Measurements from ENCODE around the gene ATP13A3. TPM values are rescaled to one million over a fixed set of nuclear protein-coding genes. Genes with fewer than 3 reads are reported as not detected.
"Not testable (repeated sequence)": the region's sequence is repeated elsewhere in the genome, so short reads cannot be mapped to it uniquely, and the experiment has no call there.

ATP13A3 gene
- 88.6 and 95.8 TPM in 2 replicates for total RNA-seq

DNA sequence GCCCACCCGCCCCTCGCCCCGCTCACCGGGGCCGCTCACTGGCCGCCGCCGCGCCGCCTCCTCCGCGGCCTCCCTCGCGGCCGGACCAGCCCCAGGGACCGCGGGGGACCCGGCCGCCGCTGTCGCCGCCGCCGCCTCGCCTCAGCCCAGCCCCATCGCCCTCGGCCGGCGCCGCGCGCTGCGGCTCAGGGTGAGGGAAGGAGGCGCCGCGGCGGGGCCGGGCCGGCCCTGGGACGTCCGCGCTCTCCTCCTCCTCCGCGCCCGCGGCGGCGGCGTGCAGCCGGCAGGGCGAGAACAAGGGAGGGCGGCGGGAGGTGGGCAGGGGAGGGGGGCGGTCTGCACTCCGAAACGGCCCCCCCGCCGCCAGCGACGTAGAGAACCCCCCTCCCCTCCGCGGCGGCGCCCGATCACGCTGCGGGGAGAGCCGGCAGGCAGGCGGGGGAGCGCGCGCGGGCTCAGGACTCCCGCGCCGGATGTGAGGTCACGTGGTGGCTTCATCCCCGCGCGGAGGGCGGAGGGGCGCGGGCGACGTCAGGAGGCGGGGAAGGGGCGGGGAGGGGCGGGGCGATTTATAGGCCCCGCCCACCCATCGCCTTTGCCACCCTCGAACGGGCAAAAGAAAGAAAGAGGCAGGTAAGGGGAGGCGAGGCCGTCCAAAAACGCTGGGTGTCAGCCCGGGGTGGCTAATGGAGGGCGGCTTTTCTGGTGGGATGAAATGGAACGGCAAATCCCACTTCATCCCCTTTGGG lies at the start of gene ATP13A3:
Gene ATP13A3 (minus strand): TSS at position 463 of the 749 bp plus-strand sequence. CDS start 24,812 bp downstream, outside the sequence.
- intact Hi-C loops (cut with micrococcal nuclease) = loop anchor here (1.0 to 10.0 kb wide), 7 partner anchors 89 to 956 kb away; partner anchors contain the start of genes ACAP2, GP5 and LSG1

DNA sequence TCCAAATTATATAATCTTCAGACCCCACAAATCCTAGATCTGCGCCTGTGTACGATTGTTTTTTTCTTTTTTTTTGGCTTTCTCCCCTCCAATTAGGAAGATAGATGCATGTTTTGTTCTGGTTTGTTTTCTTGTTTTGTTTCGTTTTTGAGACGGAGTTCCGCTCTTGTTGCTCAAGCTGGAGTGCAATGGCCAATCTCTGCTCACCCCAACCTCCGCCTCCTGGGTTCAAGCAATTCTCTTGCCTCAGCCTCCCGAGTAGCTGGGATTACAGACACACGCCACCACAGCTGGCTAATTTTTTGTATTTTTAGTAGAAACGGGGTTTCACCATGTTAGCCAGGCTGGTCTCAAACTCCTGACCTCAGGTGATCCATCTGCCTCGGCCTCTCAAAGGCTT lies 48.4 kb upstream of the ATP13A3 start:
- intact Hi-C loops (cut with micrococcal nuclease) = not testable (repeated sequence)

DNA sequence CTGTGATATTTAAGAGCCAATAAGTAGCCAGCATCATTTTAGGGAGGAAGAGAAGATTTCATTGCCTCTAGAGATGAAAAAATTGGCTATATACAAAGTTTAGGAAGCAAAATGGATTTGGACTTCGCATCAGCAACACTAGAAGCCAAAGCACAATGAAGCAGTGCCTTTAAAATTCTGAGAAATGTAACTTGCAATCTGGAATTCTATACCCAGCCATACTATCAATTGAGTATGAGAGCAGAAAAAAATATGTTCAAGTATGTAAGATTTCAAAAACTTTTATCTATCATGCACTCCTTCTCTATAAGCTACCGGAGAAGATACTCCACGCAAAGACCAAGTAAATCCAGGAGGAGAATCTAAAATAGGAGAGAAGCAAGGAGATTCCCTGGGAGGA lies 47.4 kb upstream of the ATP13A3 start:
- intact Hi-C loops (cut with micrococcal nuclease) = no loop called here

DNA sequence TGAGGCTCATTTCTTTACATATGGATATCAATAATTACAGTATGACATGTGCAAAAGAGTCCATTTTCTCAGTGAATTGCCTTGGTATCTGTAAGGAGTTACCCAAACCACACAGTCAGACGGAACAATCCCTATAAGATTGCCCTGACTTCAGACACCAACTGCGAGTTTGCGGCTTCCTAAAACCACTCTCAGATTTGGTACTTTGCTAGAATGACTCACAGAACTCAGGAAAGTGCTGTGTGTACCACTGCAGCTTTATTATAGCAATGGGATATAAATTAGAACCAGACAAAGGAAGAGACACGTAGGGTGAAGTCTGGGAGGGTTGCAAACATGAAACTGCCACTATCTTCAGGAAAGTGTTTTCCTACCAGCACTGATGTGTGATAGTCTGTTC lies 45.8 kb upstream of the ATP13A3 start:
- intact Hi-C loops (cut with micrococcal nuclease) = no loop called here

DNA sequence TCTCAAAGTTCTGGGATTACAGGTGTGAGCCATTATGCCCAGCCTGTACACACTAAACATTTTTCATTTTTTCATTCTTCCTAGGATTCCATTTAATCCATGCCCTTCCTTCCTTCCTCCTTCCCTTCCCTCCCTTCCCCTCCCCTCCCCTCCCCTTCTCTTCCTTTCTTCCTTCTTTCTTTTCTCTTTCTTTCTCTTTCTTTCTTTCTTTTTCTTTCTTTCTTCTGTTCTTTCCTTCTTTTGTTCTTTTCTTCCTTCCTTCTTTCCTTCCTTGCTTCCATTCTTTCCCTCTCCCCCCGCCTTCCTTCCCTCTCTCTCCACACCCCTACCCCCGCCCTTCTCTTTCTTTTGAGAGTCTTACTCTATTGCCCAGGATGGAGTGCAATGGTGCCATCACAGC lies 40.9 kb upstream of the ATP13A3 start:
- intact Hi-C loops (cut with micrococcal nuclease) = no loop called here

DNA sequence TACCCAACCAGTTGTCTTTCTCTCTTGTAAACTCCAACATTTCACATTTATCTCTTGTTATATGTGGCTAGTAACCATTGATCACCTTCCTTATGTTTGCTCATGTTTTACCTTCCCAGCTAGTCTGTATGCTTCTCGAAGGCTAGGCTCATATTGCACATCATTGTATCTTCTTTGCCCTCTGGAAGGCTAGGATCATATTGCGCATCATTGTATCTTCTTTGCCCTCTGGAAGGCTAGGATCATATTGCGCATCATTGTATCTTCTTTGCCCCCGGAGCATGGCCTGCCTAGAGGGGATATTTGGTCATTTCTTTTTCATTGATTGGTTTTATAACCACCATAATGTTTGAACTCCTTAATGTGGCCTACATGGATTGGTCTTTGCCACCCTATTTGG lies 39.4 kb upstream of the ATP13A3 start:
- intact Hi-C loops (cut with micrococcal nuclease) = no loop called here

DNA sequence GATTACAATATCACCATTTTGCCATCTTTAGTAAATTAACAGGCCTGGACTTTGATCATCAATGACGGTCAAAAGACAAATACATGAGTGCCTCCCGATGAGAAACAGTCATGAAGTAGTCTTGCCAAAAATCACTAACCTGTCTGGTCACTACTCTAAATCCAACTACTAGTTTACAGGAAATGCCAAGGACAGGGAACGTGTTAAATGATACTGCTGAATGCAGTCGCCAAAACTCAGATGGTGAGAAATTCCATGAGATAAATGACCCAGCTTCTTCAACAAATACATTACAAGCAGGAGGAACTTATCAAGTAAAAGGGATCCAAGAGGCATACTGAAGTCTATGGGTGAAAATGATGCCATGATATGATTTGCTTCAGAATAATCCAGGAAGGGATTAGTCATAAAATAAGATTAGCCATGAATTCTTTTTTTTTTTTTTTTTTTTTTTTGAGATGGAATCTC lies 35.8 kb upstream of the ATP13A3 start:
- intact Hi-C loops (cut with micrococcal nuclease) = loop anchor here (5.0 kb wide), 1 partner anchor 50 kb away; no protein-coding TSS in a partner anchor

DNA sequence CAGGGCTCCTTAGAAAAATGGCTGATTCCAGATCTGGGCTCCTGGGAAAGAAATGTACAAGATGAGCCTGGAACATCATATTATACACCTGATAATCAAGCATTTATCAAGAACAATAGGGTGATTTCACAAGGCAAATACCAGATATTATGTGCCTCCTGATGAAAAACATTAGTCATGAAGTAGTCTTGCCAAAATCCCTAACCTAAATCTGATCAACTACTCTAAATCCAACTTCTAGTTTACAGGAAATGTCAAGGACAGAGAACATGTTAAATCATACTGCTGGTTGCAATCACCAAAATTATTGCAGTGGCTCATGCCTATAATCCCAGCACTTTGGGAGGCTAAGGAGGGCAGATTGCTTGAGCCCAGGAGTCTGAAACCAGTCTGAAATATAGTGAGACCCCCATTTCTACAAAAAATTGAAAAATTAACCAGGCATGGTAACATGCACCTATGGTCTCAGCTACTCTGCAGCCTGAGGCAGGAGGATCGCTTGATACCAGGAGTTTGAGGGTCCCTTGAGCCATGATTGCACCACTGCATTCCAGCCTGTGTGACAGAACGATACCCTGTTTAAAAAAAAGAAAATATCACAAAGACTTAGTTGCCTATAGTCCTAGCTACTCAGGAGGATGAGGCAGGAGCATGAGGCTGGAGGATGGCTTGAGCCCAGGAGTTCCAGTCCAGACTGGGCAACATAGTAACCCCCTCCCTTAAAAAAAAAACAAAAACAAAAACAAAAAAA lies 34.9 kb upstream of the ATP13A3 start:
- intact Hi-C loops (cut with micrococcal nuclease) = loop anchor here (5.0 kb wide), 1 partner anchor 49 kb away; no protein-coding TSS in a partner anchor

DNA sequence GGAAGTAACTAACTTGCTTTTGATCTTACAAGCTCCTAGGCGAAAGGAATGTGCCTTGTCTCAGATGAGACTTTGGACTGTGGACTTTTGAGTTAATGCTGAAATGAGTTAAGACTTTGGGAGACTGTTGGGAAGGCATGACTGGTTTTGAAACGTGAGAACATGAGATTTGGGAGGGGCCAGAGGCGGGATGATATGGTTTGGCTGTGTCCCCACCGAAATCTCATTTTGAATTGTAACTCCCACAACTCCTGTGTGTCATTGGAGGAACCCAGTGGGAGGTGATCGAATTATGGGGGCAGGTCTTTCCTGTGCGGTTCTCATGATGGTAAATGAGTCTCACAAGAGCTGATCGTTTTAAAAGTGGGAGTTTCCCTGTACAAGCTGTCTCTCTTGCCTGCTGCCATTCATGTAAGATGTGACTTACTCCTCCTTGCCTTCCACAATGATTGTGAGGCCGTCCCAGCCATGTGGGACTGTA lies 33.9 kb upstream of the ATP13A3 start:
- intact Hi-C loops (cut with micrococcal nuclease) = loop anchor here (5.0 kb wide), 1 partner anchor 48 kb away; no protein-coding TSS in a partner anchor

DNA sequence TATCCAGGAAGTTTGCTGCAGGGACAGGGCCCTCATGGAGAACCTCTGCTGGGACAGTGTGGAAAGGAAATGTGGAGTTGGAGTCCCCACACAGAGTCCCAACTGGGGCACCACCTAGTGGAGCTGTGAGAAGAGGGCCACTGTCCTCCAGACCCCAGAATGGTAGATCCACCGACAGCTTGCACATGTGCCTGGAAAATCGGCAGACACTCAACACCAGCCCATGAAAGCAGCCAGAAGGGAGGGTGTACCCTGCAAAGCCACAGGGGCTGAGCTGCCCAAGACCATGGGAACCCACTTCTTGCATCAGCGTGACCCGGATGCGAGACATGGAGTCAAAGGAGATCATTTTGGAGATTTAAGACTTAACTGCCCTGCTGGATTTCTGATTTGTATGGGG lies 33.4 kb upstream of the ATP13A3 start:
- intact Hi-C loops (cut with micrococcal nuclease) = loop anchor here (5.0 kb wide), 1 partner anchor 48 kb away; no protein-coding TSS in a partner anchor

DNA sequence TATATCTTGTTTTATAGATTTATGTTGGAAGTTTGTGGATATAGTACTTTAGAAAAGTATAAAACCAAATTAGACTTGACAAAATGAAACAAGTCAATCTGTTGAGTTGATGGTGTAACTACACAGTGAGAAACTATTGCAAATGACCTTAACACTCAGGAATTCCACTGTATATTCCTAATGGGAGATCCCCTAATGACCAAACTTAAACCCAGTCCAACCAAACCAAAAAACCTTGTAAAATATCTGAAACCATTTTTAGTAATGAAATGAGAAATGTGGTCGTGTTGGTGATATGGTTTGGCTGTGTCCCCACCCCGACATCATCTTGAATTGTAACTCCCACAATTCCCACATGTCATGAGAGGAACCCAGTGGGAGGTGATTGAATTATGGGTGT lies 31.9 kb upstream of the ATP13A3 start:
- intact Hi-C loops (cut with micrococcal nuclease) = no loop called here

DNA sequence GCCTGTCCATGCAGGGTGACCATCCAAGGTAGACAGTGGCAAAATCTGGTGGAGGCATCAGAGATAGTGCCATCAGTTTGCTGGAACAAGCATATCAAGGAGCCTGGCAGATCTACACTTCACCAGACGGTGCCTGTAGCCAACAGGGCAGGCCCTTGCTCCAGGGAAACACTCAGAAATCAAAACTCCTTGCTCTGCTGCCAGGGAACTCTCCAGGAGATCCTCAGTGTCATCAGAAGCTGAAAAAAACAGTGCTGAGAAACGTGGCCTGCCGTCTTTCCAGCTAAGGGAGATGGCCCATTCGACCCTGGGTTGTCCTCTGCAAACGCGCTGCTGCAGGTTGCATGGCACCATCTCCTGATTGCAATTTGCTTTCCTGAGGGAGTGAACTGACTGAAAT lies 30.5 kb upstream of the ATP13A3 start:
- intact Hi-C loops (cut with micrococcal nuclease) = no loop called here

DNA sequence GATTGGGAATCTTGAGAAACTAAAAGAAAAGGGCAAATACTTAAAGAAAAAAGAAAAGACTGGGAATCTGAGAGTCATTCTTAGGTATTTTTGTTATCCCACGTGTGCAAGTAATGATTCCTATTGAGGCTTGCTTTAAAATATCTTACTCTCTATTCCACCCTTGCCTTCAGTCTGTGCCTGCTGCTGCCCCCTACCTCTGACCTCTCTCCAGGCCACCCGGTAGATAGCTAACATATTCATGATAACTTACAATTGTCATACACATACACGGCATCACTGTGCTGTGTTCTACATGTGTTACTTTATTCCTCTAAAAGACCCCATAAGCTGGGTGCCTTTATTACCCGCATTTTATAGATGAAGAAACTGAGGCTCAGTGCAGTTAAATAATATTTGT lies 27.8 kb upstream of the ATP13A3 start:
- intact Hi-C loops (cut with micrococcal nuclease) = no loop called here

DNA sequence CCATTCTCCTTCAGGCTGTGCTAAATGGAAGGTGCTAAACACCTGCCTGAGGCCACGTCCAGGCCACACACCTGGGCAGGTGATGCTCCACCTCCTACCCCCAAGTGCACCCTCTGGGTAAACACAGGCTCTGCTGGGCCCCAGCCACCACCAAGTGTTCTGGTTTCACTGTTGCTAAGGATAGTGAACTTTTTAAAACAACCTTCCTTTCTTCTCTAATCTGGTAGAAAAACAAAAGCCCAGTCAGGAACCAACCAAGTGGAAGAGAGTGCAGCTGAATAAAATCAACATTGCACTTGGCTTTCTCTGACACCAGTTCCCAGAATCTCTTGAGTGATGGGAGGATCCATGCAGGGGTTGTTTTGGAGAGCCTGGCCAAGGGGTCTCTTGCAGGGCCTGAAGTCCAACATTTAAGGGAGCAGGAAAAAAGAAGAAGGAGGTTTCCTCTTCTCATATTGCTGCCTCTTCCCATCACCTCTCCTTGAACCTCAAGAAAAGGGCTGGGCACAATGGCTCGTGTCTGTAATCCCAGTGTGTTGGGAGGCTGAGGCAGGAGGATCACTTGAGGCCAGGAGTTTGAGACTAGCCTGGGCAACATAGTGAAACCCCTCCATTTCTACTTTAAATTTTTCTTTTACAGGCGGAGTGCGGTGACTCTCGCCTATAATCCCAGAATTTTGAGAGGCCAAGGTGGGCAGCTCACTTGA lies 26.2 kb upstream of the ATP13A3 start:
- intact Hi-C loops (cut with micrococcal nuclease) = no loop called here

DNA sequence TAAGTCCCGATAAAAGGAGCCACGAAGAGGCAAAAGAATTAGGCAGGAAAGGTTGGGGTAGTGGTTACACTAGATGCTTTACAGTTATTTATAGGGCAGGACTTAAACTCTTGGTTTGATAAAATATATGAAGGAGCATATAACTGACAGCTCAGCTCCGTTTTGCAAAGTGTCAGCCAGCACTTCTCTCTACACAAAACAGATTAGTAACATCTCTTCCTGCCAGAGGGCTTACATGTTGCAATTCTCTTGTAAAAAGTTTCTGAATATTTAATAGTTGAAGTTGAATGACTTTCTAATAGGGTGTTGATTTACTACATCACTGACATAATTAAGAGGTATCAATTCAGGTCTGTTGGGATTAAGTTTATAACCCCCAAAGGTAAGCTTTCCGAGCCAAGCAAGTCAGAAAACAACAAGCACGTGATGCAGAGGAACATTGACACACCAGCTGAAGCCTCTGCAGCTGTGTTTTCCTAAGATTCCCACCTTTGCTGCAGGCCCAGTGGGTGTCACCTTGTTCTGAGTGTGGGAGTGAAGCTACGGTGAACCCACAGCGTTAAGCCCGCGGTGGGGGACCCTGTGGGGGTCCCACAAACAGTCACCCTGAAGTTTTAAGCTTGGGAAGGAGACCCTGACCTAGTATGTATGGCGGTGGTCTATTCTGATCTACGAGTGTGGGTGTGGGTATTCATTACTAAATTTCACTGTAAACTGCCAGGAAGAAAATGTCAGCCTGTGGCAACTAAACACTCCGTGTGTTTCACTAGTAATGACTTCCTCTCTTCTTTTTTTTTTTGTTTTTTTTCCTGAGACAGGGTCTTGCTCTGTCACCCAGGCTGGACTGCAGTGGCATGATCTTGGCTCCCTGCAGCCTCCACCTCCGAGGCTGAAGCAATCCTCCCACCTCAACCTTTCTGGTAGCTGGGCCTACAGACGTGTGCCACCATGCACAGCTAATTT lies 22.0 kb upstream of the ATP13A3 start:
- intact Hi-C loops (cut with micrococcal nuclease) = no loop called here

DNA sequence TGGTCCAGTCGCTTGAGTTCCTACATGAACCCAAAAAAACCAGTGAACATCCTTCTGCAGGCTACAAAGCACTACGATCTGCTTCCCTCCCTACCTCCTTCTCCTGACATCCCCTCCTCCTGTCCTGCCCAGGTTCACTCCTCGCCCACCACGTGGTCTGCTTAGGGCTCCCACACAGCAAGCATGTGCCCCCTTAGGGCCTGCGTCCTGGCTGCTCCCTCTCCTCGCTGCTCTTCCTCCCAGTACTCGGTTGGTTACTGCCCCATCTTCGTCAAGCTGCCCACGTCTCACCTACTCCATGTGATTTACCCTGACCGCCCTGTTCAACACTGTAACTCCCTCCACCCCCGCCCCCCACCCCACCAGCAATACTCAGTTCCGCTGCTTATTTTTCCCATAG lies 20.8 kb upstream of the ATP13A3 start:
- intact Hi-C loops (cut with micrococcal nuclease) = no loop called here

DNA sequence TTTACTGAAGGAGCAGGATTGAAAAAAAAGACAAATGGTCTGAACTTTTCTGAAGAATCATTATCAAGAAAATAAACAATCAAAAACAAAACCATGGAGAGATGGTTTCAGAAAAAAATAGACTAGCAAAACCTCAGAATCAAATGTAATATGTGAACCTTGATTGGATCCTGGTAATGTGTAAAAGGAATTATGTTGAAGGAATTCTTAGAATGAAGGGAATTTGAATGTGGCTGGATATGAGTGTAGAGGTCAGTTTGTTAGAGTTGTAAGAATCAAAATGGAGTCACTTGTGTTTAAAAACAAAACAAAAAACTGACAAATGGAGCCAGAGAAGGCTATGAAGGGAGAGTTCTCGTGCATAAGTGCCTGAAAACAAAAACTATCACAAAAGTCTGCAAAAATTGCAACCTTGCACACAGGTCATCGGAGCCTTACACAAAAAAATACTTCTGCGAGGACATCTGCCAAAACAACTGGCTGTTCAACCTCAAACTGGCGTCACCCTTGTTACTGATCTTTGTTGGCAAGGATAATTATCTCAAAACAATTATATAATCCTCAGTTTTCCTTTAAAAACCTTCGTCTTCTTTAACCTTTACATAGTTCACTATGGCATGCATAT lies 19.1 kb upstream of the ATP13A3 start:
- intact Hi-C loops (cut with micrococcal nuclease) = no loop called here

DNA sequence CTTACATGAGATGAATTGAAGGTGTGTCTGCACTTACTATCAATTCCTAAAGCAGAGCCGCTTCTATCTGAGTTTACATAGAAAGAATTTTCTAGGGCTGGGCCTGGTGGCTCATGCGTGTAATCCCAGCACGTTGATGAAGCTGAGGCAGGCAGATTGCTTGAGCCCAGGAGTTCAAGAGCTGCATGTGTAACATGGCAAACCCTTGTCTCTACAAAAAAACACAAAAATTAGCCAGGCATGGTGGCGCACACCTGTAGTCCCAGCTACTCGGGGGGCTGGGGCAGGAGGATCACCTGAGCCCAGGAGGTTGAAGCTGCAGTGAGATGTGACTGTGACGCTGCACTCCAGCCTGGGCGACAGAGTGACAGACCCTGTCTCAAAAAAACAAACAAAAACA lies 18.1 kb upstream of the ATP13A3 start:
- intact Hi-C loops (cut with micrococcal nuclease) = no loop called here

DNA sequence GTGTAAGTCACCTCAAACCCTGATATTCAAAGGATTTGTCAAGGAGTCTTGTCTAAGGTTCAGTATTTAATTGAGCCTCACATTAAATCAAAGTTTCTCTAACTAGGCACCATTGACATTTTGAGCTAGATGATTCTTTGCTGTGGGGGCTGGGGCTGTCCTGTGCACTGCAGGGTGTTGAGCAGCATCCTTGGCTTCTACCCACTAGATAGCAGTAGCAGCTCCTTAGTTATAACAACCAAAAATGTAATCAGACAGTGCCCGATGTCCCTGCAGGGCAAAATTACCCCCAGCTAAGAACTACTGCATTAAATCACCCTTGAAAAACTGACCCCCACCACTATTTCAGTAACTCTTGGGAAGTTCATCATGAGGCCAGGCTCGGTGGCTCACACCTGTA lies 17.3 kb upstream of the ATP13A3 start:
- intact Hi-C loops (cut with micrococcal nuclease) = no loop called here

DNA sequence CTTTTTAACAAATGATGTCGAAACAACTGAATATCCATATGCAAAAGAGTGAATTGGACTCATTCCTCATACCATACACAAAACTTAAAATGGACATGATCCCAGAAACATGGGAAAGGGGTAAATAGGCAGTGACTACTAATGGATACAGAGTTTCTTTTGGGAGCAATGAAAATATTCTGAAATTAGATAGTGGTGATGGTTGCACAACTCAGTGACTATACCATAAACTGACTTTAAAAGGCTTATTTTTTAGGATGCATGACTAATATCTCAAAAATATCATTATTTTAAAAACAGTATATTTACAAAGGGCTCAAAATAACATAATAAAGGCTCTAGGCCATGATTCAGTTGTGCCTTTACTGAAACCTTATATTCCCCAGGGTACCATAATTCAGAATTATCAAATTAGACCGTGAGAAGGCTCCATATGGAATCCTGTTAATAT lies 16.3 kb upstream of the ATP13A3 start:
- intact Hi-C loops (cut with micrococcal nuclease) = no loop called here
